Measurements from ENCODE around the gene CEP43. TPM values are rescaled to one million over a fixed set of nuclear protein-coding genes. Genes with fewer than 3 reads are reported as not detected.
A peak's percentile ranks its signal among the peaks of the same experiment; 100 is the strongest.
"Not testable (repeated sequence)": the region's sequence is repeated elsewhere in the genome, so short reads cannot be mapped to it uniquely, and the experiment has no call there.

Gene CEP43, protein sequence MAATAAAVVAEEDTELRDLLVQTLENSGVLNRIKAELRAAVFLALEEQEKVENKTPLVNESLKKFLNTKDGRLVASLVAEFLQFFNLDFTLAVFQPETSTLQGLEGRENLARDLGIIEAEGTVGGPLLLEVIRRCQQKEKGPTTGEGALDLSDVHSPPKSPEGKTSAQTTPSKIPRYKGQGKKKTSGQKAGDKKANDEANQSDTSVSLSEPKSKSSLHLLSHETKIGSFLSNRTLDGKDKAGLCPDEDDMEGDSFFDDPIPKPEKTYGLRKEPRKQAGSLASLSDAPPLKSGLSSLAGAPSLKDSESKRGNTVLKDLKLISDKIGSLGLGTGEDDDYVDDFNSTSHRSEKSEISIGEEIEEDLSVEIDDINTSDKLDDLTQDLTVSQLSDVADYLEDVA
- 23.3 TPM for total RNA-seq (ENCODE audit: unreplicated experiment)
- long read RNA-seq, full-length matches to known transcripts, result 18 of 22 reads
- long read RNA-seq, partial matches to known transcripts, result 1 of 22 reads
- long read RNA-seq, other reads (novel, unspliced or antisense), result 3 of 22 reads

DNA sequence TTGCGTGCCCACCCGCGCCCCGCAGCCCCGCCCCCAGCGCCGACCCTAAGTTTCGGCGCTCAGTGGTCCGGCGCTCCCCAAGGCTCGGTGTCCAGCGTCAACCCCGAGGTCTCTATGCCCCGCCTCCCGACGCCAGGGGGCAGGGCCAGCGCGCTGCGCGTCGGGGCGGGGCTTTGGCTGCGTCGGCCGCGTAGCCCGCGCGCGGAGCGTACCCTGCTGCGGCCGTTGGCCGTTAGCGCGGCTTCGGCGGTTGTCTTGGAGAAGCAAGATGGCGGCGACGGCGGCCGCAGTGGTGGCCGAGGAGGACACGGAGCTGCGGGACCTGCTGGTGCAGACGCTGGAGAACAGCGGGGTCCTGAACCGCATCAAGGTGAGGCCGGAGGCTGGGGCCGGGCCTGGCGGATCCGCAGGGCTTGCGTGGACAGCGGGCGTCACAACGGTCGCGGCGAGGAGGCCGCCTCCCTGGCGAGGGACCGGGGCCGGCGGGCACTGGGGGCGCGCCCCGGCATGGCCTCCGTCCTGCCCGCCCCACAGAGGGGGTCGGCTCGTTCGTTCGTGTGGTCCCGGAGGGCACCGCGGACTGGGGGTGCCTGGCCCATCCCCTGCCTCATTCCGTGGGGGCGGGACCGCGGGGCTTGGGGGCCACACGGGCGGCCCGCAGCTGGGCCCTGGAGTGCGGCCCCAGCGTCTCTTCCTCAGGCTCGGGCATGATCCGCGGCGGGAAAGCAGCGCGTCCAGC, at the start of gene CEP43:
CEP43 (plus strand) TSS at position 253 of the 739 bp plus-strand sequence; CDS start at position 269, 16 bp downstream.
- TF ChIP-seq, protein P1, sequence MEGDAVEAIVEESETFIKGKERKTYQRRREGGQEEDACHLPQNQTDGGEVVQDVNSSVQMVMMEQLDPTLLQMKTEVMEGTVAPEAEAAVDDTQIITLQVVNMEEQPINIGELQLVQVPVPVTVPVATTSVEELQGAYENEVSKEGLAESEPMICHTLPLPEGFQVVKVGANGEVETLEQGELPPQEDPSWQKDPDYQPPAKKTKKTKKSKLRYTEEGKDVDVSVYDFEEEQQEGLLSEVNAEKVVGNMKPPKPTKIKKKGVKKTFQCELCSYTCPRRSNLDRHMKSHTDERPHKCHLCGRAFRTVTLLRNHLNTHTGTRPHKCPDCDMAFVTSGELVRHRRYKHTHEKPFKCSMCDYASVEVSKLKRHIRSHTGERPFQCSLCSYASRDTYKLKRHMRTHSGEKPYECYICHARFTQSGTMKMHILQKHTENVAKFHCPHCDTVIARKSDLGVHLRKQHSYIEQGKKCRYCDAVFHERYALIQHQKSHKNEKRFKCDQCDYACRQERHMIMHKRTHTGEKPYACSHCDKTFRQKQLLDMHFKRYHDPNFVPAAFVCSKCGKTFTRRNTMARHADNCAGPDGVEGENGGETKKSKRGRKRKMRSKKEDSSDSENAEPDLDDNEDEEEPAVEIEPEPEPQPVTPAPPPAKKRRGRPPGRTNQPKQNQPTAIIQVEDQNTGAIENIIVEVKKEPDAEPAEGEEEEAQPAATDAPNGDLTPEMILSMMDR (IDR thresholded peaks at IDR 0.05; ENCODE audit: unreplicated experiment), result peak; percentile 38
- Mint-ChIP-seq H3K27me3 (ENCODE audit: unreplicated experiment) (peaks cover 7% of the 10 kb centered on the region), H3K27ac (ENCODE audit: unreplicated experiment) (peak within 1 kb of the TSS; percentile 74), H3K4me1 (ENCODE audit: unreplicated experiment) (peaks cover 26% of the 10 kb centered on the region), H3K4me3 (ENCODE audit: unreplicated experiment) (peak within 1 kb of the TSS; percentile 94), H3K36me3 (ENCODE audit: low read depth, unreplicated experiment) (no peaks in the 10 kb centered on the region), H3K9me3 (ENCODE audit: unreplicated experiment) (no peaks in the 10 kb centered on the region)
- peak; percentile 97 for DNase-seq (ENCODE audit: low spot score)

DNA sequence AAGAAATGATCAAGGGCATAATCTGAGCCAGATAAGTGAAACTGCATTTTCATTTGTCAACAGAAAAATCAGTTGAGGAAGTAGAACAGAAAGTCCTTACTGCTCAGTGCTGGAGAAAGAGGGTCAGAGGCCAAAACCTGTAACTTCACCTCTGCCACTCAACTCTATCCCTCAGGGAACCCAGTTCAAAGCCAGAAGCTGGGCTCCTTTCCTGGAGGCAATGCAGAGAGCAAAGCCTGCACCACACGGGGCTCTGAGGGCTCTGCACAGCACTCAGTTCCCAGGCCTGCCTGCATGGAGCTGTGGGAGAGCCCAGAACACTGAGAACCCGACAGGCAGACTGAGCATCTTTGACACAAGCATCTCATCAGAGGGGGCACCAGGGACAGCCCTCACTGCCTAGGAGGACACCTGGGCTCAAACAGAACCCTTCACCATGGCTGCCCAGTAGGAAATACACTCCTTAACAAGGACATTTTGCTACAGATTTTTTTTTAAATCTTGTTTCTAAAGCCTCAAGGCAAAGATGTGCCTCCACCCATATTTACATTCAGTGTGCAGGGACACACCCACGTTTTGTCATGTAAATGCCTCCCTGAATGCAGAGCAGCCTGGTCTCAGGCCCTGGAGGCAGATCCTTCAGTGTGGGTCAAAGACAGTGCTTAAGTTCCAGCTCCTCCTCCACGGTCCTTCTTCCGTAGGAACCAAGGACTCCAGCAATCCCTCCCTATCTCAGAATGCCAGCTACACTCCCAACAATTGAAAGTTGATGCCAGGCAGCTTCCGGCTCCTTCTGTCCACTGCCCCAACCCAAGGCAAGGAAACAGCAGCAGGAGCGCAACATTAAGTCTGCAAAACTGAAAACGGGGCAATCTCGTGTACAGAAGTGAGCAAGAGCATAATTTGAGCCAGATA, 49.4 kb upstream of the CEP43 start:
- Mint-ChIP-seq H3K27ac (ENCODE audit: unreplicated experiment) (no peak overlapping the region), H3K27me3 (ENCODE audit: unreplicated experiment) (peaks cover 12% of the 10 kb centered on the region), H3K4me3 (ENCODE audit: unreplicated experiment) (no peak overlapping the region), H3K4me1 (ENCODE audit: unreplicated experiment) (no peaks in the 10 kb centered on the region), H3K9me3 (ENCODE audit: unreplicated experiment) (no peaks in the 10 kb centered on the region), H3K36me3 (ENCODE audit: low read depth, unreplicated experiment) (peaks cover 14% of the 10 kb centered on the region)
- no peak for DNase-seq (ENCODE audit: low spot score)
- TF ChIP-seq, protein P1 (IDR thresholded peaks at IDR 0.05; ENCODE audit: unreplicated experiment), result no peak

DNA sequence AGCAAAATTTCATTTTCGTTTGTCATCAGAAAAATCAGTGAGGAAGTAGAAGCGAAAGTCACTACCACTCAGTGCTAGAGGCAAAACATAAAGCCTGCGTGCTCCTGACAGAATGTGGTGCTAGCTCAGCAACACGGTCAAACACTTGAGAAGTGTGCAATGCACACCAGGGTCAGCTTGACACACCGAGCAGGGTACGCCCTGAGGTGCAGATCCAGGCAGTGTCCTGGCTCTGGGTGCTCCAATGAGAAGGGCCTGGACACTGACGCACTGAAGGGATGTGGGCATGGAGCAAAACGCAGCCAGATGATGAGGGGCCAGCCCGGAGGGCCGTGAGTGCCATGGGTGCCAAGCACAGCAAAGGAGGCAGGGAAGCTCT, 48.8 kb upstream of the CEP43 start:
- no peak for DNase-seq (ENCODE audit: low spot score)
- Mint-ChIP-seq H3K27me3 (ENCODE audit: unreplicated experiment) (peaks cover 18% of the 10 kb centered on the region), H3K36me3 (ENCODE audit: low read depth, unreplicated experiment) (peaks cover 19% of the 10 kb centered on the region), H3K4me1 (ENCODE audit: unreplicated experiment) (peaks cover 6% of the 10 kb centered on the region), H3K4me3 (ENCODE audit: unreplicated experiment) (no peak overlapping the region), H3K27ac (ENCODE audit: unreplicated experiment) (no peak overlapping the region), H3K9me3 (ENCODE audit: unreplicated experiment) (peaks cover 4% of the 10 kb centered on the region)
- TF ChIP-seq, protein P1 (IDR thresholded peaks at IDR 0.05; ENCODE audit: unreplicated experiment), result no peak

DNA sequence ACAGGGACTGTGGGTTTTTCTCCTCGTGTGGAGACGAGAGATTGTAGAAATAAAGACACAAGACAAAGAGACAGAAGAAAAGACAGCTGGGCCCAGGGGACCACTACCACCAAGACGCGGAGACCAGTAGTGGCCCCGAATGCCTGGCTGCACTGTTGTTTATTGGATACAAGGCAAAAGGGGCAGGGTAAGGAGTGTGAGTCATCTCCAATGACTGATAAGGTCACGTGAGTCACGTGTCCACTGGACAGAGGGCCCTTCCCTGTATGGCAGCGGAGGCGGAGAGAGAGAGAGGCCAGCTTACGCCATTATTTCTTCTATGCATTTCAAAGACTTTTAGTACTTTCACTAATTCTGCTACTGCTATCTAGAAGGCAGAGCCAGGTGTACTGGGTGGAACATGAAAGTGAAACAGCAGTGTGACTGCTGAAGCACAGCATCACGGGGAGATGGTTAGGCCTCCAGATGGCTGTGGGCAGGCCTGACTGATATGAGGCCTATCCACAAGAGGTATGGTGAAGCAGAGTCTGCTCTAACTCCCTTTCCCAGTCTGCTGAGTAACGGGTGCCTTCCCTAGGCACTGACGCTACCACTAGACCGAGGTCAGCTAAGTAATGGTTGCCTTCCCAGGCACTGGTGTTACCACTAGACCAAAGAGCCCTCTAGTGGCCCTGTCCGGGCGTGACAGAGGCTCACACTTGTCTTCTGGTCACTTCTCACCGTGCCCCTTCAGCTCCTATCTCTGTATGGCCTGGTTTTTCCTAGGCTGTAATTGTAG, 48.1 kb upstream of the CEP43 start:
- Mint-ChIP-seq H3K4me3 (ENCODE audit: unreplicated experiment) (peak overlapping the region; percentile 76), H3K36me3 (ENCODE audit: low read depth, unreplicated experiment) (peaks cover 21% of the 10 kb centered on the region), H3K27me3 (ENCODE audit: unreplicated experiment) (peaks cover 19% of the 10 kb centered on the region)
- DNase-seq (ENCODE audit: low spot score), result peak; percentile 76
- H3K9me3 Mint-ChIP-seq (ENCODE audit: unreplicated experiment); H3K4me1 Mint-ChIP-seq (ENCODE audit: unreplicated experiment); H3K27ac Mint-ChIP-seq (ENCODE audit: unreplicated experiment): not testable (repeated sequence)
- TF ChIP-seq, protein P1 (IDR thresholded peaks at IDR 0.05; ENCODE audit: unreplicated experiment), result peak; percentile 56
